ENCODE results near the gene TAOK3. TPM values are rescaled to one million over a fixed set of nuclear protein-coding genes. Genes with fewer than 3 reads are reported as not detected.

Gene TAOK3
- total and polyA plus RNA-seq, 2 of the 4 experiments (the other 2 are of a cell fraction), result 26.3 to 54.5 TPM

- Histone ChIP-seq H3K18ac (ENCODE audit: low read depth, low read length) (no peak overlapping the region), H3K79me1 (ENCODE audit: low read depth in 1 of 2, low read length in 2 of 2) (peaks cover 3 to 46% of the 10 kb centered on the region in 2 experiments; a peak in 3 of 4 replicates), H4K5ac (ENCODE audit: low read depth, low read length) (no peak overlapping the region), H3K4ac (ENCODE audit: low read depth, low read length) (no peak overlapping the region; the same call in 1 of the 2 replicates), H3K4me2 (ENCODE audit: low read depth, low read length) (no peak overlapping the region), H3K9me1 (ENCODE audit: insufficient read depth, low read length) (no peaks in the 10 kb centered on the region; the same call in none of the 2 replicates), H3K27ac (ENCODE audit: insufficient read depth, low read length) (no peak overlapping the region), H2AK9ac (replicated peaks; ENCODE audit: low read depth, low read length, poor library complexity) (no peak overlapping the region), H3K56ac (ENCODE audit: extremely low read depth, insufficient read depth, low read length) (no peak overlapping the region), H4K8ac (ENCODE audit: low read depth in 2 of 2, low read length in 2 of 2) (no peak overlapping the region; a peak in 1 of 4 replicates), H3K36me3 (ENCODE audit: control insufficient read depth, insufficient read depth, low read length) (no peaks in the 10 kb centered on the region), H3K23ac (ENCODE audit: low read depth, low read length) (no peak overlapping the region; the same call in 1 of the 2 replicates), H2BK15ac (ENCODE audit: low read depth, low read length) (0 out of 3 replicates have a peak overlapping the region, but pooled peaks have one; percentile 21), H2BK120ac (ENCODE audit: low read depth, low read length) (no peak overlapping the region), H4K91ac (ENCODE audit: insufficient read depth, low read depth, low read length) (no peak overlapping the region), H3K4me3 (ENCODE audit: insufficient read depth, low read depth, low read length) (no peak overlapping the region), H4K20me1 (ENCODE audit: insufficient read depth, low read length) (no peaks in the 10 kb centered on the region), H3K27me3 (ENCODE audit: control insufficient read depth, insufficient read depth, low read length) (no peaks in the 10 kb centered on the region), H2AFZ (replicated peaks; ENCODE audit: low read length, poor library complexity) (no peak overlapping the region), H3K9me3 (ENCODE audit: control insufficient read depth, insufficient read depth, low read length) (no peaks in the 10 kb centered on the region), H2BK5ac (ENCODE audit: low read depth, low read length, poor library complexity, severe bottlenecking) (peak overlapping the region; percentile 72), H2AK5ac (ENCODE audit: low read depth, low read length) (0 out of 2 replicates have a peak overlapping the region, but pooled peaks have one; percentile 87), H3K9ac (ENCODE audit: low read depth, low read length) (no peak overlapping the region), H3K14ac (replicated peaks; ENCODE audit: low read depth, low read length) (no peak overlapping the region), H2BK20ac (ENCODE audit: low read depth, low read length) (no peak overlapping the region), H3K4me1 (ENCODE audit: control insufficient read depth, insufficient read depth, low read length) (peaks cover 22% of the 10 kb centered on the region)
- CTCF ChIA-PET, result no interaction called here
- WGBS, 2 experiments (ENCODE audit: extremely low coverage in 2 of 2, insufficient read length in 1 of 2), result no CpG with 5 or more reads among the region's 4 CpGs
- dilution Hi-C loops (cut with HindIII; ENCODE audit: low sequenced_read_pairs, unreplicated experiment) (no loop called here), in situ Hi-C loops (cut with MboI; ENCODE audit: low sequenced_read_pairs) (no loop called here), intact Hi-C loops (cut with micrococcal nuclease) (loop anchor here (5.0 kb wide), 1 partner anchor 40 kb away; the partner anchor contains the start of gene TAOK3)
- DNase-seq, result peak; percentile 52
- ATAC-seq (ENCODE audit: low read depth), result no peak
- peak; percentile 92 for TF ChIP-seq CEBPB (IDR thresholded peaks at IDR 0.05; ENCODE audit: low read depth, low read length)
- no peak for TF ChIP-seq RAD21 (IDR thresholded peaks at IDR 0.05; ENCODE audit: low read length)
- TF ChIP-seq FOS (IDR thresholded peaks at IDR 0.05; ENCODE audit: low read depth, low read length), result no peak
- TF ChIP-seq RCOR1 (IDR thresholded peaks at IDR 0.05; ENCODE audit: insufficient replicate concordance, low read length), result no peak
- TF ChIP-seq ELK1 (IDR thresholded peaks at IDR 0.05; ENCODE audit: borderline replicate concordance, low read depth, low read length), result no peak
- no TSS peak for BruUV-seq (replicated peaks)
- POLR2A ChIA-PET (ENCODE audit: unreplicated experiment), result no interaction called here
Measured at GRCh38 chr12:118332511-118332910, 40.2 kb downstream of the TAOK3 start.
